Neural progenitor cell (in vitro differentiated cells): ENCODE measurements around the gene SKOR1. TPM values are rescaled to one million over a fixed set of nuclear protein-coding genes. Genes with fewer than 3 reads are reported as not detected.
A peak's percentile ranks its signal among the peaks of the same experiment; 100 is the strongest.

Experiments
- DNase-seq: peaks from one replicate; pipeline ENCODE4 v3.0.0-alpha.2; 2016; ENCODE audit warnings: low spot score
- H2AFZ ChIP-seq: fragments of 200-600 bp; sonication (generic); replicated peaks from 2 replicates; pipeline ENCODE4 v1.6.1; 2016; ENCODE audit warnings: antibody characterized with exemption
- H3F3A ChIP-seq: fragments of 200-600 bp; sonication (generic); 2 replicates; pipeline ENCODE4 v1.6.1; 2016; ENCODE audit warnings: antibody characterized with exemption, low read depth
- H3K27ac ChIP-seq: fragments of 200-600 bp; sonication (generic); 2 replicates; pipeline ENCODE4 v1.5.1; 2016; ENCODE audit warnings: mild to moderate bottlenecking
- H3K27me3 ChIP-seq: fragments of 200-600 bp; sonication (generic); 2 replicates; pipeline ENCODE4 v1.6.1; 2016; ENCODE audit warnings: mild to moderate bottlenecking, moderate library complexity
- H3K36me3 ChIP-seq: fragments of 200-600 bp; sonication (generic); 2 replicates; pipeline ENCODE4 v1.5.1; 2016
- H3K4me1 ChIP-seq: fragments of 200-600 bp; sonication (generic); 2 replicates; pipeline ENCODE4 v1.6.1; 2016; ENCODE audit warnings: mixed run types
- H3K4me2 ChIP-seq: fragments of 200-600 bp; sonication (generic); 2 replicates; pipeline ENCODE4 v1.6.1; 2016
- H3K4me3 ChIP-seq: fragments of 200-600 bp; sonication (generic); 2 replicates; pipeline ENCODE4 v1.5.1; 2016
- H3K79me2 ChIP-seq: fragments of 200-600 bp; sonication (generic); 2 replicates; pipeline ENCODE4 v1.6.1; 2016; ENCODE audit warnings: low read depth
- H3K9ac ChIP-seq: fragments of 200-600 bp; sonication (generic); 2 replicates; pipeline ENCODE4 v1.6.1; 2016
- H3K9me3 ChIP-seq: fragments of 200-600 bp; sonication (generic); 2 replicates; pipeline ENCODE4 v1.5.1; 2016; ENCODE audit warnings: low read depth
- H4K20me1 ChIP-seq: fragments of 200-600 bp; sonication (generic); 2 replicates; pipeline ENCODE4 v1.6.1; 2016; ENCODE audit warnings: low read depth
- H3K27ac Mint-ChIP-seq: 3 replicates; pipeline ENCODE4 v1.8.0; 2021; ENCODE audit warnings: mixed read lengths
- H3K27me3 Mint-ChIP-seq: 2 replicates; pipeline ENCODE4 v1.8.0; 2022; ENCODE audit warnings: low read depth, mild to moderate bottlenecking, inconsistent platforms, moderate library complexity, mixed read lengths; ENCODE audit not compliant: insufficient read depth
- H3K36me3 Mint-ChIP-seq: 3 replicates; pipeline ENCODE4 v1.8.0; 2021; ENCODE audit warnings: mixed read lengths
- H3K4me1 Mint-ChIP-seq: 3 replicates; pipeline ENCODE4 v1.8.0; 2021; ENCODE audit warnings: mixed read lengths
- H3K4me3 Mint-ChIP-seq: 3 replicates; pipeline ENCODE4 v1.8.0; 2021; ENCODE audit warnings: mild to moderate bottlenecking, moderate library complexity, mixed read lengths
- H3K9me3 Mint-ChIP-seq: 3 replicates; pipeline ENCODE4 v1.8.0; 2020; ENCODE audit warnings: mixed read lengths
- CTCF ChIP-seq: fragments of 200-600 bp; sonication (generic); IDR thresholded peaks from 2 replicates; pipeline ENCODE4 v1.5.1; 2017; ENCODE audit warnings: antibody characterized with exemption, mild to moderate bottlenecking
- EZH2 ChIP-seq: fragments of 200-600 bp; sonication (generic); IDR thresholded peaks from 2 replicates; pipeline ENCODE4 v1.6.1; 2017; ENCODE audit warnings: antibody characterized with exemption, mild to moderate bottlenecking, moderate library complexity
- EZH2phosphoT487 ChIP-seq: fragments of 200-600 bp; sonication (generic); IDR thresholded peaks from 2 replicates; pipeline ENCODE4 v1.6.1; 2017; ENCODE audit warnings: antibody characterized with exemption
- total RNA-seq: library from RNA; depleted of rRNA; stranded (reverse); fragments of >200 nt; gene quantifications from 2 replicates; pipeline ENCODE4 v1.2.3, GENCODE V29; 2015; ENCODE audit warnings: low replicate concordance

Gene SKOR1
- total RNA-seq, 1 donor from 2014 or later: 0.51 TPM

- H3K9ac ChIP-seq: no peak overlapping the region
- Mint-ChIP-seq H3K4me3 (no peak overlapping the region), H3K27ac (no peak overlapping the region), H3K4me1 (peaks cover 65% of the 10 kb centered on the region), H3K27me3 (peaks cover 4% of the 10 kb centered on the region), H3K9me3 (no peaks in the 10 kb centered on the region), H3K36me3 (no peaks in the 10 kb centered on the region)
- H3K4me2 ChIP-seq: peak overlapping the region; percentile 20
- DNase-seq: no peak
- no peak overlapping the region for H2AFZ ChIP-seq
- H3K79me2 ChIP-seq: no peaks in the 10 kb centered on the region
- peaks cover 26% of the 10 kb centered on the region for H3F3A ChIP-seq
- H3K4me1 ChIP-seq: peaks cover 83% of the 10 kb centered on the region
- no peaks in the 10 kb centered on the region for H3K27me3 ChIP-seq
- H3K36me3 ChIP-seq: no peaks in the 10 kb centered on the region
- no peak overlapping the region for H3K27ac ChIP-seq
- H3K9me3 ChIP-seq: no peaks in the 10 kb centered on the region
- H4K20me1 ChIP-seq: no peaks in the 10 kb centered on the region
- H3K4me3 ChIP-seq: no peak overlapping the region
- TF ChIP-seq EZH2 (no peak), EZH2phosphoT487 (no peak), CTCF (no peak)
Observed at GRCh38 chr15:67777071-67777470, 48.2 kb upstream of the SKOR1 start.

GRCh38 chr15:67777773-67778172, 47.5 kb upstream of the SKOR1 start:
- Mint-ChIP-seq H3K4me3 (no peak overlapping the region), H3K36me3 (no peaks in the 10 kb centered on the region), H3K27ac (no peak overlapping the region), H3K9me3 (no peaks in the 10 kb centered on the region), H3K27me3 (peaks cover 4% of the 10 kb centered on the region), H3K4me1 (peaks cover 72% of the 10 kb centered on the region)
- Histone ChIP-seq H3F3A (peaks cover 33% of the 10 kb centered on the region), H4K20me1 (no peaks in the 10 kb centered on the region), H3K36me3 (no peaks in the 10 kb centered on the region), H3K27me3 (no peaks in the 10 kb centered on the region), H3K4me3 (no peak overlapping the region), H3K9ac (no peak overlapping the region), H3K4me1 (peaks cover 84% of the 10 kb centered on the region), H3K9me3 (no peaks in the 10 kb centered on the region), H3K4me2 (peak overlapping the region; percentile 20), H3K79me2 (no peaks in the 10 kb centered on the region), H2AFZ (no peak overlapping the region), H3K27ac (no peak overlapping the region)
- DNase-seq: no peak
- no peak for TF ChIP-seq CTCF
- TF ChIP-seq EZH2phosphoT487: no peak
- TF ChIP-seq EZH2: no peak

- H3K27me3 Mint-ChIP-seq: peaks cover 8% of the 10 kb centered on the region
- no peak overlapping the region for H3K4me3 Mint-ChIP-seq
- Histone ChIP-seq H3K4me1 (peaks cover 86% of the 10 kb centered on the region), H3K4me3 (no peak overlapping the region), H2AFZ (no peak overlapping the region), H3K9me3 (no peaks in the 10 kb centered on the region), H3K9ac (no peak overlapping the region), H3K27me3 (no peaks in the 10 kb centered on the region), H3K36me3 (no peaks in the 10 kb centered on the region), H4K20me1 (no peaks in the 10 kb centered on the region), H3K4me2 (peak overlapping the region; percentile 33), H3K27ac (peak overlapping the region; percentile 51), H3F3A (peaks cover 45% of the 10 kb centered on the region), H3K79me2 (no peaks in the 10 kb centered on the region)
- H3K27ac Mint-ChIP-seq: no peak overlapping the region
- no peak for DNase-seq
- H3K9me3 Mint-ChIP-seq: no peaks in the 10 kb centered on the region
- TF ChIP-seq EZH2: no peak
- TF ChIP-seq EZH2phosphoT487: no peak
- TF ChIP-seq CTCF: no peak
- no peaks in the 10 kb centered on the region for H3K36me3 Mint-ChIP-seq
- H3K4me1 Mint-ChIP-seq: peaks cover 81% of the 10 kb centered on the region
Observed at GRCh38 chr15:67778968-67779548, 46.3 kb upstream of the SKOR1 start.
